K562 (cell line): Measurements from ENCODE around the gene NLRP5. TPM values are rescaled to one million over a fixed set of nuclear protein-coding genes. Genes with fewer than 3 reads are reported as not detected.

Source experiments
- CXXC5 ChIP-seq: fragments of 250-450 bp; sonication (Bioruptor Pico); IDR thresholded peaks from 2 replicates; pipeline ENCODE4 v1.8.0; 2022; ENCODE audit warnings: inconsistent platforms, mild to moderate bottlenecking, moderate library complexity
- EHMT2 ChIP-seq: fragments of 450-650 bp; IDR thresholded peaks from 2 replicates; pipeline ENCODE4 v1.6.1; 2018; ENCODE audit warnings: antibody characterized with exemption
- ELF2 ChIP-seq: fragments of 250-450 bp; sonication (Bioruptor Pico); IDR thresholded peaks from 2 replicates; pipeline ENCODE4 v1.5.0; 2021; ENCODE audit warnings: mild to moderate bottlenecking
- ETV1 ChIP-seq: fragments of 450-650 bp; conservative IDR thresholded peaks from 2 replicates; pipeline ENCODE4 v1.6.1; 2016; ENCODE audit warnings: missing genetic modification characterization, control low read depth, low read depth, missing compliant biosample characterization
- HNRNPH1 ChIP-seq: fragments of 200-400 bp; formaldehyde crosslinking; optimal IDR thresholded peaks from 2 replicates; pipeline ENCODE3; 2017; ENCODE audit warnings: low read depth, mild to moderate bottlenecking, low read length, moderate library complexity
- L3MBTL2 ChIP-seq: fragments of 450-650 bp; IDR thresholded peaks from 2 replicates; pipeline ENCODE4 v1.6.1; 2016; ENCODE audit warnings: mild to moderate bottlenecking, moderate library complexity
- LCOR ChIP-seq: sonication (generic); formaldehyde crosslinking; IDR thresholded peaks from 2 replicates; pipeline ENCODE4 v1.8.0; 2022; ENCODE audit warnings: mild to moderate bottlenecking, missing genetic modification reagents
- MAZ ChIP-seq, 2 experiments: fragments of 450-650 bp in 1 of 2; sonication (generic) in 1 of 2; formaldehyde crosslinking; IDR thresholded peaks in 1 of 2; conservative IDR thresholded peaks in 1 of 2; 2 replicates each; pipeline versions ENCODE4 v1.4.0 to v1.5.0; 2020; ENCODE audit warnings: mild to moderate bottlenecking in 1 of 2, missing genetic modification reagents in 1 of 2
- MYNN ChIP-seq, 2 experiments: sonication (generic); formaldehyde crosslinking in 1 of 2; IDR thresholded peaks; 2 replicates each; pipeline versions ENCODE4 v1.5.0 to v1.6.1; 2016 to 2020; ENCODE audit warnings: antibody characterized with exemption in 1 of 2, missing genetic modification reagents in 1 of 2
- NR2C2 ChIP-seq, 2 experiments: fragments of 200-800 bp in 1 of 2; sonication (Bioruptor generic) in 1 of 2; sonication (generic) in 1 of 2; formaldehyde crosslinking in 1 of 2; IDR thresholded peaks; 2 replicates each; pipeline versions ENCODE4 v1.6.1 to v1.8.0; 2016 to 2022; ENCODE audit warnings: mild to moderate bottlenecking in 1 of 2, missing compliant biosample characterization in 1 of 2, missing genetic modification characterization in 1 of 2, missing genetic modification reagents in 1 of 2
- YY1 ChIP-seq, 3 experiments: IDR thresholded peaks; 2 replicates each; pipeline ENCODE4 v1.6.1; 2011; ENCODE audit warnings: low read length in 2 of 3, mild to moderate bottlenecking in 2 of 3, moderate library complexity in 2 of 3, borderline replicate concordance in 1 of 3, control low read depth in 1 of 3, low read depth in 1 of 3; ENCODE audit not compliant: insufficient read depth in 3 of 3, insufficient replicate concordance in 2 of 3, control insufficient read depth in 1 of 3, insufficient read length in 1 of 3; ENCODE audit errors: extremely low read depth in 1 of 3
- ZFP30 ChIP-seq: fragments of 250-450 bp; sonication (Bioruptor Pico); IDR thresholded peaks from 2 replicates; pipeline ENCODE4 v1.8.0; 2022; ENCODE audit warnings: moderate library complexity, mild to moderate bottlenecking, inconsistent platforms, borderline replicate concordance
- ZSCAN29 ChIP-seq: fragments of 450-650 bp; IDR thresholded peaks from 2 replicates; pipeline ENCODE4 v1.6.1; 2017
- polyA plus RNA-seq, 8 experiments: library from polyadenylated mRNA; depleted of rRNA in 4 of 8; stranded (reverse) in 5 of 8; unstranded in 3 of 8; fragments of >200 nt; fragmentation: Nextera tagmentation in 2 of 8; fragmentation: Illumina TruSeq in 1 of 8; extraction: Ambion mirVana in 2 of 8; extraction: Trizol in 1 of 8; gene quantifications; 2 replicates each; pipeline versions ENCODE4 v1.2.1 to v1.2.3, GENCODE V29; 2011 to 2014; ENCODE audit warnings: inconsistent platforms in 1 of 8, missing spikeins in 1 of 8
- total RNA-seq, 7 experiments: library from RNA; depleted of rRNA in 6 of 7; stranded (reverse); fragments of >200 nt in 6 of 7; fragmentation: Illumina TruSeq in 2 of 7; extraction: Trizol in 2 of 7; gene quantifications; 2 replicates each; pipeline versions ENCODE4 v1.2.1 to v1.2.3, GENCODE V29; 2011 to 2021; ENCODE audit warnings: low replicate concordance in 1 of 7

Gene NLRP5
- total and polyA plus RNA-seq, 9 of the 15 experiments (the other 6 are each of a cell fraction or from before 2014, with no cell fraction given), result 0.04 to 0.07 TPM; not detected in 7

GRCh38 chr19:56080669-56081401 lies 94.3 kb downstream of the NLRP5 start (continued):
- TF ChIP-seq NR2C2 (CRISPR knock-in tag; IDR thresholded peaks at IDR 0.05) (no peak), NR2C2 (tag; IDR thresholded peaks at IDR 0.05) (no peak), MYNN (IDR thresholded peaks at IDR 0.05) (0 out of 2 replicates have a peak, but pooled peaks have one; percentile 20), MYNN (CRISPR knock-in tag; IDR thresholded peaks at IDR 0.05) (no peak), ETV1 (tag) (0 out of 2 replicates have a peak, but pooled peaks have one; percentile 27), EHMT2 (peak; percentile 50; the same call in 1 of the 2 replicates), MAZ (CRISPR knock-in tag; conservative IDR thresholded peaks at IDR 0.05 in 1 of 2, IDR thresholded peaks at IDR 0.05 in 1 of 2) (peak in 1 of 2 experiments; percentile 68; a peak in 1 of 4 replicates), L3MBTL2 (peak; percentile 48; the same call in 1 of the 2 replicates), YY1 (IDR thresholded peaks at IDR 0.05; ENCODE audit: borderline replicate concordance in 1 of 3, control insufficient read depth in 1 of 3, extremely low read depth in 1 of 3, insufficient read depth in 3 of 3, insufficient read length in 1 of 3, insufficient replicate concordance in 2 of 3, low read depth in 1 of 3, low read length in 2 of 3) (no peak), LCOR (0 out of 2 replicates have a peak, but pooled peaks have one; percentile 43), CXXC5 (CRISPR knock-in tag) (peak; percentile 49), HNRNPH1 (no peak), ZSCAN29 (no peak), ELF2 (CRISPR knock-in tag) (0 out of 2 replicates have a peak, but pooled peaks have one; percentile 38), ZFP30 (CRISPR knock-in tag) (no peak)
